K562 (cell line): ENCODE results near the gene LIX1L.

Experiments used
- BDP1 ChIP-seq: IDR thresholded peaks from 3 replicates; pipeline ENCODE4 v1.6.1; 2011; ENCODE audit not compliant: insufficient read length, insufficient read depth
- FOXP1 ChIP-seq: sonication (generic); formaldehyde crosslinking; IDR thresholded peaks from 2 replicates; pipeline ENCODE4 v1.8.0; 2022; ENCODE audit warnings: mild to moderate bottlenecking, missing genetic modification reagents
- TF ChIP-seq, protein P1 (sequence below): sonication (generic); formaldehyde crosslinking; IDR thresholded peaks from 2 replicates; pipeline ENCODE4 v1.8.1; 2023; ENCODE audit warnings: mild to moderate bottlenecking, missing genetic modification reagents, moderate library complexity

- TF ChIP-seq, protein P1, sequence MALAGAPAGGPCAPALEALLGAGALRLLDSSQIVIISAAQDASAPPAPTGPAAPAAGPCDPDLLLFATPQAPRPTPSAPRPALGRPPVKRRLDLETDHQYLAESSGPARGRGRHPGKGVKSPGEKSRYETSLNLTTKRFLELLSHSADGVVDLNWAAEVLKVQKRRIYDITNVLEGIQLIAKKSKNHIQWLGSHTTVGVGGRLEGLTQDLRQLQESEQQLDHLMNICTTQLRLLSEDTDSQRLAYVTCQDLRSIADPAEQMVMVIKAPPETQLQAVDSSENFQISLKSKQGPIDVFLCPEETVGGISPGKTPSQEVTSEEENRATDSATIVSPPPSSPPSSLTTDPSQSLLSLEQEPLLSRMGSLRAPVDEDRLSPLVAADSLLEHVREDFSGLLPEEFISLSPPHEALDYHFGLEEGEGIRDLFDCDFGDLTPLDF (CRISPR knock-in tag): no peak
- TF ChIP-seq FOXP1 (CRISPR knock-in tag) (no peak), BDP1 (no peak)
Observed at GRCh38 chr1:145887631-145888030, 70.2 kb downstream of the LIX1L start.
